ENCODE data around the gene GIPR. TPM values are rescaled to one million over a fixed set of nuclear protein-coding genes. Genes with fewer than 3 reads are reported as not detected.

GIPR gene
- total RNA-seq, 4 donors from 2014 or later, result 0.34 to 20.0 (median 1.4) TPM

- TF ChIP-seq, protein P1, sequence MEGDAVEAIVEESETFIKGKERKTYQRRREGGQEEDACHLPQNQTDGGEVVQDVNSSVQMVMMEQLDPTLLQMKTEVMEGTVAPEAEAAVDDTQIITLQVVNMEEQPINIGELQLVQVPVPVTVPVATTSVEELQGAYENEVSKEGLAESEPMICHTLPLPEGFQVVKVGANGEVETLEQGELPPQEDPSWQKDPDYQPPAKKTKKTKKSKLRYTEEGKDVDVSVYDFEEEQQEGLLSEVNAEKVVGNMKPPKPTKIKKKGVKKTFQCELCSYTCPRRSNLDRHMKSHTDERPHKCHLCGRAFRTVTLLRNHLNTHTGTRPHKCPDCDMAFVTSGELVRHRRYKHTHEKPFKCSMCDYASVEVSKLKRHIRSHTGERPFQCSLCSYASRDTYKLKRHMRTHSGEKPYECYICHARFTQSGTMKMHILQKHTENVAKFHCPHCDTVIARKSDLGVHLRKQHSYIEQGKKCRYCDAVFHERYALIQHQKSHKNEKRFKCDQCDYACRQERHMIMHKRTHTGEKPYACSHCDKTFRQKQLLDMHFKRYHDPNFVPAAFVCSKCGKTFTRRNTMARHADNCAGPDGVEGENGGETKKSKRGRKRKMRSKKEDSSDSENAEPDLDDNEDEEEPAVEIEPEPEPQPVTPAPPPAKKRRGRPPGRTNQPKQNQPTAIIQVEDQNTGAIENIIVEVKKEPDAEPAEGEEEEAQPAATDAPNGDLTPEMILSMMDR (IDR thresholded peaks at IDR 0.05; ENCODE audit: low read depth), result no peak
Observed at GRCh38 chr19:45682117-45682516, 14.1 kb downstream of the GIPR start.

GRCh38 chr19:45682908-45683307, 14.9 kb downstream of the GIPR start:
- TF ChIP-seq, protein P1 (IDR thresholded peaks at IDR 0.05; ENCODE audit: low read depth), result no peak

- TF ChIP-seq, protein P1 (IDR thresholded peaks at IDR 0.05; ENCODE audit: low read depth), result no peak
Observed at GRCh38 chr19:45687599-45687998, 19.6 kb downstream of the GIPR start.

GRCh38 chr19:45691516-45692186, 23.6 kb downstream of the GIPR start, which contains the start of gene SNRPD2:
TSS of gene SNRPD2 (minus strand) at chr19:45691953. CDS start at chr19:45691888, 65 bp downstream.
- TF ChIP-seq, protein P1 (IDR thresholded peaks at IDR 0.05; ENCODE audit: low read depth), result no peak

DNA sequence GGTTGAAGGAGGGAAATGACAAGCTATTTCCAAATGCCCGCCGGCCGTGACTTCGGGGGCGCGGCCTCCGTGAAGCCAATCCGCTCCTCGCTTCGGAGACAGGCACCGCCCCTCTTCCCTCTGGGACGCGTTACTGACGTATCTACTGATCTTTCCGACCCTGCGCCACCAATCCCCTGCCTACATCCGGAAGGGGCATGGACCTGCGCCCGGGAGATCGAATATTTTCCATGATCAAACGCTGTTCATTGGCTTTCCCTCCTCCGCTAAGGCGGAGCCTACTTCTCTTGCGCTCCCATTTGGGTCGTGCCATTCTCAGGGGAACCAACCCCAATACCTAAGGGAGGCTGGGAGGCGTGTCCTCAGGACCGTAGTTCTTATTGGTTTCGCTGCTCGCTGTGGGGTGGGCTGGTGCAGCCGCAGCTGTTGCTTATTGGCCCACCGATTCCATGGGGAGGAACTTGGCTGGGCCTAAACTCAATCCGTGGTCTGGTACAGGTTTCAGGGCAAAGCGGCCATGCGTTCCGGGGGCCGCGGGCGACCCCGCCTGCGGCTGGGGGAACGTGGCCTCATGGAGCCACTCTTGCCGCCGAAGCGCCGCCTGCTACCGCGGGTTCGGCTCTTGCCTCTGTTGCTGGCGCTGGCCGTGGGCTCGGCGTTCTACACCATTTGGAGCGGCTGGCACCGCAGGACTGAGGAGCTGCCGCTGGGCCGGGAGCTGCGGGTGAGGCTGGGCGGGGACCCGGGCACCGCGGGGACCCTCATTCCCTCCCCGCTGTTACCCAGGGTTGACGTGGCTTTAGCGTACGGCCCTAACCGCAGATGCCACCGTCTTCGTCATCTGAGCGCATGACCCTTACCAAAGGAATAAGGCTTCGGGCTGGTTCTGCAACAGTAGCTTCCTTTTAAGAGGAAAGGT, 24.4 kb downstream of the GIPR start, which contains the start of gene QPCTL:
QPCTL (plus strand) TSS at position 480 of the 919 bp plus-strand sequence; CDS start at position 518, 38 bp downstream.
- TF ChIP-seq, protein P1 (IDR thresholded peaks at IDR 0.05; ENCODE audit: low read depth), result no peak

- TF ChIP-seq, protein P1 (IDR thresholded peaks at IDR 0.05; ENCODE audit: low read depth), result no peak
Observed at GRCh38 chr19:45693106-45693788, 25.2 kb downstream of the GIPR start.

Data from subcutaneous adipose tissue (tissue), 4 donors.